ENCODE data around the gene RNASE12.

The RNASE12 gene

DNA sequence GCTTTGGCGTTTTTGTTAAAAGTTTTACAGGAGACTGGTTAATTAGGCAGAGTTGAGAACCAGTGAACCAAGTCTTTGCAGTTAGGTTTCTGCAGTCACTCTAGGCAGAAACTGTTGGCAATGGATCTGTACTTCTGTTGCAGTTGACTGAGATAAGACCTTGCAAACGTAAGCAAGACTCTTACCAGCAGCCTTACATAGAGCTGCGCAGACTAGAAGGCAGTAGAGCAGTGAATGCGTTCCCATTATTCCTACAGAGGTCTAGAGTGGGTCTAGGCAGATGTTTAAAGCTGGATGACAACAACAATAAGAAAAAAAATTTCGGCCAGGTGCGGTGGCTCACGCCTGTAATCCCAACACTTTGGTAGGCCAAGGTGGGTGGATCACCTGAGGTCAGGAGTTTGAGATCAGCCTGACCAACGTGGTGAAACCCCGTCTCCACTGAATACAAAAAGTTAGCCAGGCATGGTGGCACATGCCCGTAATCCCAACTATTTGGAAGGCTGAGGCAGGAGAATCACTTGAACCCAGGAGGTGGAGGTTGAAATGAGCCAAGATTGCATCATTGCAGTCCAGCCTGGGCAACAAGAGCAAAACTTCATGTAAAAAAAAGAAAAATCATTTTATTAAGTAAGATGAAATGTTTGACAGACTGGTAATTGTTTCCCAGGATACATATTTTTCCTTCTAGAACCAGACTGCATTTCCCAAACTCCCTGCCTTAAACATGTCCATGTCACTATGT is 42.6 kb downstream of the RNASE12 start:
- DNase-seq = no peak
- H3K9me3 ChIP-seq (ENCODE audit: severe bottlenecking) = no peaks in the 10 kb centered on the region
- H3K4me3 ChIP-seq (ENCODE audit: low read depth, low read length) = no peak overlapping the region
- peaks cover 94% of the 10 kb centered on the region for H3K27me3 ChIP-seq (ENCODE audit: insufficient read depth, low read depth, severe bottlenecking)
- H3K36me3 ChIP-seq = no peaks in the 10 kb centered on the region
- no peak overlapping the region for H3K27ac ChIP-seq
- TF ChIP-seq, protein P1, sequence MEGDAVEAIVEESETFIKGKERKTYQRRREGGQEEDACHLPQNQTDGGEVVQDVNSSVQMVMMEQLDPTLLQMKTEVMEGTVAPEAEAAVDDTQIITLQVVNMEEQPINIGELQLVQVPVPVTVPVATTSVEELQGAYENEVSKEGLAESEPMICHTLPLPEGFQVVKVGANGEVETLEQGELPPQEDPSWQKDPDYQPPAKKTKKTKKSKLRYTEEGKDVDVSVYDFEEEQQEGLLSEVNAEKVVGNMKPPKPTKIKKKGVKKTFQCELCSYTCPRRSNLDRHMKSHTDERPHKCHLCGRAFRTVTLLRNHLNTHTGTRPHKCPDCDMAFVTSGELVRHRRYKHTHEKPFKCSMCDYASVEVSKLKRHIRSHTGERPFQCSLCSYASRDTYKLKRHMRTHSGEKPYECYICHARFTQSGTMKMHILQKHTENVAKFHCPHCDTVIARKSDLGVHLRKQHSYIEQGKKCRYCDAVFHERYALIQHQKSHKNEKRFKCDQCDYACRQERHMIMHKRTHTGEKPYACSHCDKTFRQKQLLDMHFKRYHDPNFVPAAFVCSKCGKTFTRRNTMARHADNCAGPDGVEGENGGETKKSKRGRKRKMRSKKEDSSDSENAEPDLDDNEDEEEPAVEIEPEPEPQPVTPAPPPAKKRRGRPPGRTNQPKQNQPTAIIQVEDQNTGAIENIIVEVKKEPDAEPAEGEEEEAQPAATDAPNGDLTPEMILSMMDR (IDR thresholded peaks at IDR 0.05; ENCODE audit: low read depth, low read length) = no peak

DNA sequence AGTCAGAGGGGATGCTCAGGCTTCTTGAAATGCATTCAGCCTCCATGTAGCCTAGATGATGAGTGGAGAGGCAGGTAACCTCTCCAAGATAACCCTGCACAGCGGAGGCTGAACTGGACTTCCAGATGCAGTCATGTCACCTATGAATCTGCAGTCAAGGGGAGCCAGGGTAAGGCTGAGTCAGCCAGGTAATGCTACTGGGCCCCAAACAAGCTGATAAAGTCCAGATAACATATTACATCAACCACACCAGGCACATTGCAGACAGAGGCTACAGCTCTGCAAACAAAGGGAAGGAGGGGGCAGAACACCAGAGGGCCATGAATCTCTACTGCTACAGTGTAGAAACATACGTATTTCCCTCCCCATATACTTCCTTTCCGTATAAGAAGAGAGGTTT is 44.3 kb downstream of the RNASE12 start:
- TF ChIP-seq, protein P1 (IDR thresholded peaks at IDR 0.05; ENCODE audit: low read depth, low read length) = no peak
- Histone ChIP-seq H3K4me3 (ENCODE audit: low read depth, low read length) (no peak overlapping the region), H3K9me3 (ENCODE audit: severe bottlenecking) (no peaks in the 10 kb centered on the region), H3K27ac (no peak overlapping the region), H3K27me3 (ENCODE audit: insufficient read depth, low read depth, severe bottlenecking) (peaks cover 99% of the 10 kb centered on the region), H3K36me3 (no peaks in the 10 kb centered on the region)
- DNase-seq = no peak

Data from WERI-Rb-1 (cell line).